Chondrocyte (in vitro differentiated cells): ENCODE data around the gene IRF9. TPM values are rescaled to one million over a fixed set of nuclear protein-coding genes. Genes with fewer than 3 reads are reported as not detected.

Experiments
- DNase-seq: peaks from one replicate; pipeline ENCODE4 v3.0.0; 2021; ENCODE audit warnings: mixed read lengths, low spot score
- H3K27ac Mint-ChIP-seq: one replicate; pipeline ENCODE4 v1.8.0; 2021; ENCODE audit warnings: mild to moderate bottlenecking, moderate library complexity, mixed read lengths; ENCODE audit not compliant: unreplicated experiment
- H3K27me3 Mint-ChIP-seq: 2 replicates; pipeline ENCODE4 v1.8.0; 2021; ENCODE audit warnings: low read depth, mixed read lengths
- H3K36me3 Mint-ChIP-seq: 2 replicates; pipeline ENCODE4 v1.8.0; 2021; ENCODE audit warnings: low read depth, mixed read lengths
- H3K4me1 Mint-ChIP-seq: 2 replicates; pipeline ENCODE4 v1.8.0; 2021; ENCODE audit warnings: low read depth, mild to moderate bottlenecking, mixed read lengths
- H3K4me3 Mint-ChIP-seq: one replicate; pipeline ENCODE4 v1.8.0; 2021; ENCODE audit warnings: mild to moderate bottlenecking, moderate library complexity, mixed read lengths; ENCODE audit not compliant: unreplicated experiment
- H3K9me3 Mint-ChIP-seq: 2 replicates; pipeline ENCODE4 v1.8.0; 2021; ENCODE audit warnings: low read depth, mixed read lengths
- CTCF ChIP-seq: fragments of 200-600 bp; sonication (generic); IDR thresholded peaks from 2 replicates; pipeline ENCODE4 v1.5.0; 2021; ENCODE audit warnings: antibody characterized with exemption, mild to moderate bottlenecking, moderate library complexity
- microRNA-seq: library from miRNA; unstranded; fragments of <30 nt; microRNA quantifications from one replicate; pipeline ENCODE4 v1.2.0, GENCODE V29; 2020; ENCODE audit warnings: borderline number of aligned reads
- total RNA-seq: library from RNA; stranded (reverse); gene quantifications from 3 replicates; pipeline ENCODE4 v1.2.1, GENCODE V29; 2021

The IRF9 gene
- total RNA-seq, 1 donor from 2014 or later: 38.4 TPM

DNA sequence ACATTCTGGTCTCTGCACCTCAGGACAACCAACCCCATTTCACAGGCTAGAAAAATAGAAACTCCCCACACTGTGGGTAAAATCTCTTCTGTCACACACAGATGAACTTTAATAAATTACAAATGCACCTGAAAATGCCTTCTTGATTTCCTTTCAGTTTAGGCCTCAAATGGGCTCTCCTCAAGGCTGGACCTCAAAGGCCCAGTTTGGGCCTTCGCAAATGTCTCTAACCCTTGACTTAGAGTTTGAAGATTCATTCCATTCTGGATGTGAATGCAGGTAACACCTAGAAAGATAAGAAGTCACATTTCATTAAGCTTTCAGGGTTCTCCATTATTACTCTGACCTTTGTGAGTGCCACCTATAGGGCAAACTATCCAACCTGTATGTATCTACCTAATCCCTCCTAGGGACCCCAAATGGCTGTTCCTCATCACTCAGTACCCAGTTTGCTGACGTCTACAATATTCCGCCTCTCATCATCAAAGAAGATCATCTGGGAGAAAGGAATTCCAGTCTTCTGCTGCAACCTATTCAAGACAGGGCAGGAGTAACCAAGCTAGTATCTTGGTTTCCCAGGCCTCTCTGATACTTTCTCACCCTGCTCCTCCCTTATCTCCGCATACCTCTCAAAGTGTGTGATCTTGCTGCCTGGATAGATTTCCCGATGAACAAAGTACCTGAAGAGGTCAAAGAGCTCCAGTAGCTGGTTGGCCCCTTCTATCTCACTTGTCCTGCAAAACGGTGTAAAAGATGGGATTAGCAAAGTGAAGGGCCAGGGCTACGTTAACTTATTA is 53.0 kb downstream of the IRF9 start:
- peak overlapping the region; percentile 100 for H3K27ac Mint-ChIP-seq
- TF ChIP-seq CTCF: no peak
- no peaks in the 10 kb centered on the region for H3K9me3 Mint-ChIP-seq
- peaks cover 7% of the 10 kb centered on the region for H3K36me3 Mint-ChIP-seq
- H3K27me3 Mint-ChIP-seq: no peaks in the 10 kb centered on the region
- H3K4me1 Mint-ChIP-seq: peaks cover 41% of the 10 kb centered on the region
- H3K4me3 Mint-ChIP-seq: peak overlapping the region; percentile 95
- no peak for DNase-seq

- H3K36me3 Mint-ChIP-seq: peaks cover under 1% of the 10 kb centered on the region
- no peaks in the 10 kb centered on the region for H3K27me3 Mint-ChIP-seq
- peak; percentile 79 for TF ChIP-seq CTCF
- peak within 1 kb of the TSS; percentile 94 for H3K4me3 Mint-ChIP-seq
- DNase-seq: no peak
- peaks cover 41% of the 10 kb centered on the region for H3K4me1 Mint-ChIP-seq
- H3K9me3 Mint-ChIP-seq: no peaks in the 10 kb centered on the region
- peak within 1 kb of the TSS; percentile 100 for H3K27ac Mint-ChIP-seq
These were observed 54.7 kb downstream of the IRF9 start, which contains the start of gene MDP1 for GRCh38 chr14:24215495-24216344. MDP1 (minus strand) TSS chr14:24216066; CDS start chr14:24215955, 111 bp downstream.

Small RNA genes lying within 50 kb of the gene (microRNA-seq; reads per million reads assigned to microRNA genes)
- gene MIR7703: not detected

Other genes with a start within 250 kb of the IRF9 start
- 16.8 to 18.2 TPM (median 16.9 TPM) in 3 replicates for gene DHRS4, start 207.5 kb upstream of the IRF9 start, total RNA-seq
- 11.9 to 17.7 TPM (median 13.9 TPM) in 3 replicates for gene DHRS4L2, start 172.3 kb upstream of the IRF9 start, total RNA-seq
- 0.34 to 0.60 TPM (median 0.54 TPM) in 3 replicates for gene CARMIL3, start 109.3 kb upstream of the IRF9 start, total RNA-seq
- gene CPNE6, start 89.7 kb upstream of the IRF9 start, total RNA-seq: not detected in 3 replicates
- 18.7 to 126 TPM (median 118 TPM) in 3 replicates for gene PCK2, start 67.0 kb upstream of the IRF9 start, total RNA-seq
- 30.7 to 41.5 TPM (median 32.9 TPM) in 3 replicates for gene DCAF11, start 46.5 kb upstream of the IRF9 start, total RNA-seq
- gene NRL, start 46.3 kb upstream of the IRF9 start, total RNA-seq: 1.2 to 1.6 TPM (median 1.3 TPM) in 3 replicates
- 0.27 TPM in 1 of 3 replicates, not detected in the others for gene FITM1, start 30.6 kb upstream of the IRF9 start, total RNA-seq
- 59.2 to 76.1 TPM (median 64.9 TPM) in 3 replicates for gene PSME1, start 25.1 kb upstream of the IRF9 start, total RNA-seq
- 14.0 to 15.3 TPM (median 14.8 TPM) in 3 replicates for gene EMC9, start 19.7 kb upstream of the IRF9 start, total RNA-seq
- gene PSME2, start 14.7 kb upstream of the IRF9 start, total RNA-seq: 53.6 to 78.7 TPM (median 59.7 TPM) in 3 replicates
- gene RNF31, start 13.8 kb upstream of the IRF9 start, total RNA-seq: 38.8 to 50.6 TPM (median 45.8 TPM) in 3 replicates
- gene REC8, start 10.8 kb downstream of the IRF9 start, total RNA-seq: 4.4 to 7.9 TPM (median 5.0 TPM) in 3 replicates
- 26.7 to 46.2 TPM (median 27.4 TPM) in 3 replicates for gene IPO4, start 27.6 kb downstream of the IRF9 start, total RNA-seq
- gene TM9SF1, start 34.2 kb downstream of the IRF9 start, total RNA-seq: 60.3 to 92.0 TPM (median 61.0 TPM) in 3 replicates
- 0.46 TPM in 1 of 3 replicates, not detected in the others for gene TSSK4, start 44.4 kb downstream of the IRF9 start, total RNA-seq
- gene CHMP4A, start 52.2 kb downstream of the IRF9 start, total RNA-seq: 33.1 to 36.1 TPM (median 35.3 TPM) in 3 replicates
- gene MDP1, start 54.8 kb downstream of the IRF9 start, total RNA-seq: 23.2 to 25.7 TPM (median 23.6 TPM) in 3 replicates
- gene NEDD8, start 71.1 kb downstream of the IRF9 start, total RNA-seq: 154 to 169 TPM (median 159 TPM) in 3 replicates
- 43.1 to 66.5 TPM (median 47.9 TPM) in 3 replicates for gene GMPR2, start 71.7 kb downstream of the IRF9 start, total RNA-seq
- 60.1 to 85.5 TPM (median 72.6 TPM) in 3 replicates for gene TINF2, start 81.4 kb downstream of the IRF9 start, total RNA-seq
- 3.2 to 5.0 TPM (median 3.3 TPM) in 3 replicates for gene TGM1, start 101.9 kb downstream of the IRF9 start, total RNA-seq
- gene RABGGTA, start 110.3 kb downstream of the IRF9 start, total RNA-seq: 27.0 to 34.9 TPM (median 27.4 TPM) in 3 replicates
- 25.6 to 41.4 TPM (median 29.3 TPM) in 3 replicates for gene DHRS1, start 138.5 kb downstream of the IRF9 start, total RNA-seq
- 19.4 to 30.4 TPM (median 20.7 TPM) in 3 replicates for gene NOP9, start 138.6 kb downstream of the IRF9 start, total RNA-seq
- gene CIDEB, start 146.7 kb downstream of the IRF9 start, total RNA-seq: not detected in 3 replicates
- gene LTB4R2, start 148.9 kb downstream of the IRF9 start, total RNA-seq: 8.8 to 18.4 TPM (median 9.1 TPM) in 3 replicates
- 6.1 to 12.0 TPM (median 7.3 TPM) in 3 replicates for gene LTB4R, start 150.2 kb downstream of the IRF9 start, total RNA-seq
- gene ADCY4, start 173.8 kb downstream of the IRF9 start, total RNA-seq: 1.5 to 5.2 TPM (median 3.3 TPM) in 3 replicates
- gene RIPK3, start 178.7 kb downstream of the IRF9 start, total RNA-seq: 0.80 to 1.3 TPM (median 0.90 TPM) in 3 replicates
- 93.4 to 99.2 TPM (median 97.7 TPM) in 3 replicates for gene NFATC4, start 206.9 kb downstream of the IRF9 start, total RNA-seq
- 20.0 to 32.1 TPM (median 21.0 TPM) in 3 replicates for gene NYNRIN, start 237.7 kb downstream of the IRF9 start, total RNA-seq